ENCODE results near the gene AMDHD2.

- TF ChIP-seq CTCF (IDR thresholded peaks at IDR 0.05; ENCODE audit: control extremely low read depth in 1 of 3, insufficient read depth in 1 of 3, low read depth in 1 of 3, low read length in 3 of 3) = no peak
- no peak for TF ChIP-seq CHD1 (IDR thresholded peaks at IDR 0.05; ENCODE audit: low read depth, low read length)
- TF ChIP-seq HDAC6 (IDR thresholded peaks at IDR 0.05; ENCODE audit: low read depth, low read length) = no peak
- no peak for TF ChIP-seq SP1 (IDR thresholded peaks at IDR 0.05; ENCODE audit: low read depth, low read length)
- no peak for TF ChIP-seq POLR2AphosphoS5 (IDR thresholded peaks at IDR 0.05; ENCODE audit: low read depth, low read length)
These were observed 475 bp upstream of the AMDHD2 start for GRCh38 chr16:2519711-2520080.

Data from H1 (cell line).